Left ventricle myocardium inferior (tissue), 1 donor: ENCODE data around the gene DENND1A. TPM values are rescaled to one million over a fixed set of nuclear protein-coding genes. Genes with fewer than 3 reads are reported as not detected.

Experiments
- DNase-seq: peaks from one replicate; pipeline ENCODE4 v3.0.0-alpha.2; 2020
- H3K27ac ChIP-seq: fragments of 200-600 bp; replicated peaks from 2 replicates; pipeline ENCODE4 v1.8.0; 2021
- H3K27me3 ChIP-seq: fragments of 200-600 bp; 2 replicates; pipeline ENCODE4 v1.8.0; 2021; ENCODE audit warnings: low read depth
- H3K36me3 ChIP-seq: fragments of 200-600 bp; 2 replicates; pipeline ENCODE4 v1.8.0; 2021
- H3K4me1 ChIP-seq: fragments of 200-600 bp; 2 replicates; pipeline ENCODE4 v1.8.0; 2021
- H3K4me3 ChIP-seq: fragments of 200-600 bp; 2 replicates; pipeline ENCODE4 v1.8.0; 2021; ENCODE audit warnings: mild to moderate bottlenecking, moderate library complexity
- H3K9me3 ChIP-seq: fragments of 200-600 bp; replicated peaks from 2 replicates; pipeline ENCODE4 v1.8.0; 2021
- intact Hi-C: fragments of 100-400 bp; cut with micrococcal nuclease; formaldehyde crosslinking; loops from one replicate; pipeline ENCODE4 v1.11.0; 2022
- total RNA-seq: library from RNA; stranded (reverse); fragmentation: NEBNext Ultra II Directional; extraction: Animal tissue kit (Norgen Biotek cat#: 25700); gene quantifications from one replicate; pipeline ENCODE4 v1.2.1, GENCODE V29; 2021
- TF ChIP-seq, protein P1 (sequence below): fragments of 200-600 bp; IDR thresholded peaks from 2 replicates; pipeline ENCODE4 v1.8.0; 2021; ENCODE audit warnings: antibody characterized with exemption, mild to moderate bottlenecking, borderline replicate concordance
- donor health status: DM: no; HTN: yes; CAD: no; lungs with severe emphysema.

The DENND1A gene
- total RNA-seq, 1 donor from 2014 or later, result 12.2 TPM

DNA sequence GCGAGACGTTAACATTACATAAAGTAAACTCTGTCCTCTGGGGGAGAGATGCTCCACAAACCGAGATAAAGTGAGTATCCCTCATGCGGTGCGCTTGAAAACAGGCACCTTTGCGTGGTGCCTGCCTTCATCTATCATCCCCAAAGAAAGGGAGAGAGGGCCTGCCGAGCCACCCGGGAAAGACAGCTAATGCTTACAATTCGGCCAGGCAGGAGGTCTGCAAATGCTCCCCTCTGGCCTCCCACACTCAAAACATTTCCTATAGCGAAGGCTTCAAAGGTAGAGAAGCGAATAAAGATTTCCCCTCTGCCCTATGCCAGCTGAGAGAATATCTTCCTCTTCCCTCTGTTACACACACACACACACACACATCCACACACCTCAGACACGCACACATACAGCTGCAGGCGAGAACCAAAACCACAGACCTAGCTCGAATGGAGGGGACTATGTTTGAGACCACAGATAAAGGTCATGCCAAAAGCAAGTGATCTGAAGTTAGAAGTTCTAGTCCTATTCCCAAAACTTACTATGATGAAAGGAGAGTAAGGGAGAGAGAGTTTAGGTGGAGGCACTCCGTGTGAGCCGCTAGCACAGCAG lies 441.1 kb downstream of the DENND1A start:
- DNase-seq, result no peak
- Histone ChIP-seq H3K9me3 (no peaks in the 10 kb centered on the region), H3K36me3 (no peaks in the 10 kb centered on the region), H3K27me3 (no peaks in the 10 kb centered on the region), H3K27ac (no peak overlapping the region), H3K4me1 (no peaks in the 10 kb centered on the region), H3K4me3 (no peak overlapping the region)
- intact Hi-C loops, result no loop called here
- TF ChIP-seq, protein P1, sequence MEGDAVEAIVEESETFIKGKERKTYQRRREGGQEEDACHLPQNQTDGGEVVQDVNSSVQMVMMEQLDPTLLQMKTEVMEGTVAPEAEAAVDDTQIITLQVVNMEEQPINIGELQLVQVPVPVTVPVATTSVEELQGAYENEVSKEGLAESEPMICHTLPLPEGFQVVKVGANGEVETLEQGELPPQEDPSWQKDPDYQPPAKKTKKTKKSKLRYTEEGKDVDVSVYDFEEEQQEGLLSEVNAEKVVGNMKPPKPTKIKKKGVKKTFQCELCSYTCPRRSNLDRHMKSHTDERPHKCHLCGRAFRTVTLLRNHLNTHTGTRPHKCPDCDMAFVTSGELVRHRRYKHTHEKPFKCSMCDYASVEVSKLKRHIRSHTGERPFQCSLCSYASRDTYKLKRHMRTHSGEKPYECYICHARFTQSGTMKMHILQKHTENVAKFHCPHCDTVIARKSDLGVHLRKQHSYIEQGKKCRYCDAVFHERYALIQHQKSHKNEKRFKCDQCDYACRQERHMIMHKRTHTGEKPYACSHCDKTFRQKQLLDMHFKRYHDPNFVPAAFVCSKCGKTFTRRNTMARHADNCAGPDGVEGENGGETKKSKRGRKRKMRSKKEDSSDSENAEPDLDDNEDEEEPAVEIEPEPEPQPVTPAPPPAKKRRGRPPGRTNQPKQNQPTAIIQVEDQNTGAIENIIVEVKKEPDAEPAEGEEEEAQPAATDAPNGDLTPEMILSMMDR, result no peak

DNA sequence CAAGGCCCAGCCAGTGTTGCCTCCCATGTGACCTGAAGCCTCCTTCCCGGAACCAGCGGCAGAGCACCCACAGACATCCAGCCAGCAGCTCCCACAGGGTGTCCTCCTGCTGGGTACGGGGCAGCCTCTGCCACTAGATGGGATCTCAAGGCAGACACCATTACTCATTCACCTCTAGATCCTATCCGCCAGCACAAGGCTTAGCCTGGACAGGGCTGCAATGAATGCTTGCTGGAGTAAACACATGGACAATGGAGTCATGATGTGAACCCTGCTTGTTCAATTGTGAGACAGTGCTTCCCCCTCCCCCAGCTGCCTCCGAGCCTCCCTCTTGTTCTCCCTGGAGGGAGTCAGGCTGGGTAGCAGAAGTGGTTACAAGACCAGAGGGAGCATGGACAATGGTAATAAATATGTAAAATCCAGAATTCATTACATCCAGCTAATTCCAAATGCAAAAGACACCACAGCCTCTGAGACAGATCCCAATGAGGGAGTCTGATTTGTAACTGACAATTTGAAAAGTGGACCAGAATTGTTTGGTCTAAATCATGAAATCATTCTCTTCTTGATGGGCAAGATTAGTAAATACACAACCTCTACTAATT lies 441.9 kb downstream of the DENND1A start:
- Histone ChIP-seq H3K9me3 (no peaks in the 10 kb centered on the region), H3K27ac (no peak overlapping the region), H3K4me3 (no peak overlapping the region), H3K36me3 (no peaks in the 10 kb centered on the region), H3K4me1 (no peaks in the 10 kb centered on the region), H3K27me3 (no peaks in the 10 kb centered on the region)
- TF ChIP-seq, protein P1, result no peak
- DNase-seq, result no peak
- intact Hi-C loops, result no loop called here

DNA sequence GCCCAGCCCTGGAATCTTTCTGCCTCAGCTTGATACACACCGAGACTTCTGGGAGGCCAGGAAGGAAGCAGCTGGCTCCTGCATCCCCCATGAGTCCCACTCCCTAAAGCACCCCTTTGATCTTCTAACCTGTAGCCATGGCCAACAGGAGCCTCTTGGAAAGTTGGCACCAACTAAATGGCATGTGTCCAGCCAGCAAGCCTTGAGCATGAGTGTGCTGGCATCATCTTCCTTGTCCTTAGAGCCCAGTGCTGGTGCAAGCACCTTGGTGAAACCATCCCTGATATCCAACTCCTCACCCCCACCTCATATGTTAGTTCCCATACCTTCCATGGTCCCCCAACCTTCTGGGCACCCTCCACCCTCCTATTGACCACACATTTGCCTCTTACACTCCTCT lies 443.5 kb downstream of the DENND1A start:
- H3K27ac ChIP-seq, result no peak overlapping the region
- TF ChIP-seq, protein P1, result no peak
- intact Hi-C loops, result no loop called here

DNA sequence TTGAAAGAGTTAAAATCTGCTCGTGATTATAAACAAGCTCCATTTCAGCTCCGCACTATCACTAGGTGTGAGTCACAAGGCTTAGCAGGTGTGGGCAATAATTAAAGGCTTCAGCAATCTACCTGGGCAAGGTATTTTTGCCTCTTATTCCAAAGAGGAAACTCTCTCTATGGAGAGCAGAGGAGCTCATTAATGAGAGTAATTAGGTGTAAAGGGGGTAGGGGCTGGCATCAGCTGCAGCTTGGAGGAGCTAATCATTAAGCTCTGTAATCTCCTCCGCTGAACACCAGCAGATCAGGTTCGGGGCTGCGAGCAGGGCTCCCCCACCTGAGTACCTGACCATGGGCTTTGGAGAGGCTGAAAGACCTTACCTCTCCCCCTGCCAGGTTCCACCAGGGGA lies 444.7 kb downstream of the DENND1A start:
- Histone ChIP-seq H3K27ac (no peak overlapping the region), H3K27me3 (no peaks in the 10 kb centered on the region), H3K4me3 (no peak overlapping the region), H3K36me3 (no peaks in the 10 kb centered on the region), H3K9me3 (no peaks in the 10 kb centered on the region), H3K4me1 (no peaks in the 10 kb centered on the region)
- no peak for DNase-seq
- TF ChIP-seq, protein P1, result no peak
- intact Hi-C loops, result no loop called here

More for the DNA sequence above, 443.5 kb downstream of the DENND1A start:
- no peaks in the 10 kb centered on the region for H3K27me3 ChIP-seq
- no peaks in the 10 kb centered on the region for H3K4me1 ChIP-seq
- no peak overlapping the region for H3K4me3 ChIP-seq
- H3K36me3 ChIP-seq, result no peaks in the 10 kb centered on the region
- DNase-seq, result no peak
- H3K9me3 ChIP-seq, result no peaks in the 10 kb centered on the region

DNA sequence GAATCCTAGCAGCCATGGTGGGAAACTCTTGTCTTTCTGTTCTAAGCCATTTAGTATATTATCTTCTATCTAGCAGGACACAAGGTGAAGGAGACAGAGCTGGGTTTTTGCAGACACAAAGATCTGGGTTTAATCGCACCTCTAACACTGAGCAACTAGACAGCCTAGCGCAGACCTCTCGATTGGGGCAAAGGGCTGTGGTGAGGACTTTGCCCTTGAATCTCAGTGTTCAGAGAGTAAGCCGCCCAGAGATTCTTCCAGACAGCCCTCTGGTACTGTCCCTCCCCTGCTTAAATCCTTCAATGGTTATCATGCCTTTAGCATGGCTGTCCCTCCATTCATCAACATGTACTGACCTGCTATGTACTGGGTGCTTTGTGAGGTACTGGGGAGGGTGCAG lies 445.8 kb downstream of the DENND1A start:
- intact Hi-C loops, result no loop called here
- Histone ChIP-seq H3K4me3 (no peak overlapping the region), H3K9me3 (no peaks in the 10 kb centered on the region), H3K27ac (no peak overlapping the region), H3K27me3 (no peaks in the 10 kb centered on the region), H3K4me1 (peaks cover 4% of the 10 kb centered on the region), H3K36me3 (no peaks in the 10 kb centered on the region)
- TF ChIP-seq, protein P1, result no peak
- DNase-seq, result no peak
